HL-60 (cell line): Measurements from ENCODE around the gene GPR17.

Experiments
- DNase-seq, 2 experiments: peaks; one replicate each; pipeline ENCODE4 v3.0.0-alpha.2; 2010 to 2020; ENCODE audit warnings: low read depth in 1 of 2, low spot score in 1 of 2
- H3K27ac ChIP-seq: fragments of 250-450 bp; sonication (Bioruptor Pico); replicated peaks from 2 replicates; pipeline ENCODE4 v1.5.1; 2020; ENCODE audit warnings: mild to moderate bottlenecking, moderate library complexity
- H3K27me3 ChIP-seq: fragments of 250-450 bp; sonication (Bioruptor Pico); 2 replicates; pipeline ENCODE4 v1.5.1; 2021; ENCODE audit warnings: mild to moderate bottlenecking, moderate library complexity; ENCODE audit not compliant: insufficient read depth, poor library complexity, severe bottlenecking
- H3K4me3 ChIP-seq: replicated peaks from 2 replicates; pipeline ENCODE4 v1.5.1; 2011; ENCODE audit warnings: mild to moderate bottlenecking, control low read depth, low read length; ENCODE audit not compliant: insufficient read depth
- GABPA ChIP-seq: IDR thresholded peaks from 2 replicates; pipeline ENCODE4 v1.6.1; 2012; ENCODE audit warnings: low read depth
- POLR2AphosphoS5 ChIP-seq: IDR thresholded peaks from 2 replicates; pipeline ENCODE4 v1.6.1; 2012; ENCODE audit warnings: low read depth
- SPI1 ChIP-seq: IDR thresholded peaks from 2 replicates; pipeline ENCODE4 v1.6.1; 2012; ENCODE audit warnings: low read depth, mild to moderate bottlenecking, borderline replicate concordance
- TF ChIP-seq, protein P1 (sequence below): IDR thresholded peaks from one replicate; pipeline ENCODE4 v1.5.1; 2011; ENCODE audit warnings: low read length, control low read depth, inconsistent platforms; ENCODE audit not compliant: insufficient read depth
- TF ChIP-seq, protein P2 (sequence below): IDR thresholded peaks from 2 replicates; pipeline ENCODE4 v1.6.1; 2012; ENCODE audit warnings: low read depth; ENCODE audit not compliant: insufficient replicate concordance

The GPR17 gene

DNA sequence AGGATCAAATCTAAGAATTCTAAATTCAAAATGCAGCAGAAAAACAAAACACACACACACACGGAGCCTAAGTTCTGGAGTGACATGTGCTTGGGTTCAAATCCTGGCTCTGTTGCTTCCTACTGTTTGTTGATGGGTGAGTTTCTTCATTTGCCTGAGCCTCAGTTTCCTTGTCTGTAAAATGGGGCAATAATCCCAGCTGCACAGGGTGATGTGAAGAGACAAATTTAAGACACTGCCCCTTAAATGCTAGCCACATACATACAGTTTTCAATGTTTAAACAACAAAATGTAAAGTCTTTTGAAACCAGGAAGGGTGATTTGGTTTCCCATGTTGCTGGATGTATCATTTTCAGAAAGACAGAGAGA lies 943 bp upstream of the GPR17 start:
- no peak overlapping the region for H3K27ac ChIP-seq
- H3K27me3 ChIP-seq: no peaks in the 10 kb centered on the region
- H3K4me3 ChIP-seq: no peak overlapping the region
- no peak for TF ChIP-seq GABPA
- TF ChIP-seq, protein P1, sequence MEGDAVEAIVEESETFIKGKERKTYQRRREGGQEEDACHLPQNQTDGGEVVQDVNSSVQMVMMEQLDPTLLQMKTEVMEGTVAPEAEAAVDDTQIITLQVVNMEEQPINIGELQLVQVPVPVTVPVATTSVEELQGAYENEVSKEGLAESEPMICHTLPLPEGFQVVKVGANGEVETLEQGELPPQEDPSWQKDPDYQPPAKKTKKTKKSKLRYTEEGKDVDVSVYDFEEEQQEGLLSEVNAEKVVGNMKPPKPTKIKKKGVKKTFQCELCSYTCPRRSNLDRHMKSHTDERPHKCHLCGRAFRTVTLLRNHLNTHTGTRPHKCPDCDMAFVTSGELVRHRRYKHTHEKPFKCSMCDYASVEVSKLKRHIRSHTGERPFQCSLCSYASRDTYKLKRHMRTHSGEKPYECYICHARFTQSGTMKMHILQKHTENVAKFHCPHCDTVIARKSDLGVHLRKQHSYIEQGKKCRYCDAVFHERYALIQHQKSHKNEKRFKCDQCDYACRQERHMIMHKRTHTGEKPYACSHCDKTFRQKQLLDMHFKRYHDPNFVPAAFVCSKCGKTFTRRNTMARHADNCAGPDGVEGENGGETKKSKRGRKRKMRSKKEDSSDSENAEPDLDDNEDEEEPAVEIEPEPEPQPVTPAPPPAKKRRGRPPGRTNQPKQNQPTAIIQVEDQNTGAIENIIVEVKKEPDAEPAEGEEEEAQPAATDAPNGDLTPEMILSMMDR: no peak
- no peak for TF ChIP-seq SPI1
- TF ChIP-seq, protein P2, sequence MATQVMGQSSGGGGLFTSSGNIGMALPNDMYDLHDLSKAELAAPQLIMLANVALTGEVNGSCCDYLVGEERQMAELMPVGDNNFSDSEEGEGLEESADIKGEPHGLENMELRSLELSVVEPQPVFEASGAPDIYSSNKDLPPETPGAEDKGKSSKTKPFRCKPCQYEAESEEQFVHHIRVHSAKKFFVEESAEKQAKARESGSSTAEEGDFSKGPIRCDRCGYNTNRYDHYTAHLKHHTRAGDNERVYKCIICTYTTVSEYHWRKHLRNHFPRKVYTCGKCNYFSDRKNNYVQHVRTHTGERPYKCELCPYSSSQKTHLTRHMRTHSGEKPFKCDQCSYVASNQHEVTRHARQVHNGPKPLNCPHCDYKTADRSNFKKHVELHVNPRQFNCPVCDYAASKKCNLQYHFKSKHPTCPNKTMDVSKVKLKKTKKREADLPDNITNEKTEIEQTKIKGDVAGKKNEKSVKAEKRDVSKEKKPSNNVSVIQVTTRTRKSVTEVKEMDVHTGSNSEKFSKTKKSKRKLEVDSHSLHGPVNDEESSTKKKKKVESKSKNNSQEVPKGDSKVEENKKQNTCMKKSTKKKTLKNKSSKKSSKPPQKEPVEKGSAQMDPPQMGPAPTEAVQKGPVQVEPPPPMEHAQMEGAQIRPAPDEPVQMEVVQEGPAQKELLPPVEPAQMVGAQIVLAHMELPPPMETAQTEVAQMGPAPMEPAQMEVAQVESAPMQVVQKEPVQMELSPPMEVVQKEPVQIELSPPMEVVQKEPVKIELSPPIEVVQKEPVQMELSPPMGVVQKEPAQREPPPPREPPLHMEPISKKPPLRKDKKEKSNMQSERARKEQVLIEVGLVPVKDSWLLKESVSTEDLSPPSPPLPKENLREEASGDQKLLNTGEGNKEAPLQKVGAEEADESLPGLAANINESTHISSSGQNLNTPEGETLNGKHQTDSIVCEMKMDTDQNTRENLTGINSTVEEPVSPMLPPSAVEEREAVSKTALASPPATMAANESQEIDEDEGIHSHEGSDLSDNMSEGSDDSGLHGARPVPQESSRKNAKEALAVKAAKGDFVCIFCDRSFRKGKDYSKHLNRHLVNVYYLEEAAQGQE: no peak
- TF ChIP-seq POLR2AphosphoS5: no peak
- DNase-seq: no peak

DNA sequence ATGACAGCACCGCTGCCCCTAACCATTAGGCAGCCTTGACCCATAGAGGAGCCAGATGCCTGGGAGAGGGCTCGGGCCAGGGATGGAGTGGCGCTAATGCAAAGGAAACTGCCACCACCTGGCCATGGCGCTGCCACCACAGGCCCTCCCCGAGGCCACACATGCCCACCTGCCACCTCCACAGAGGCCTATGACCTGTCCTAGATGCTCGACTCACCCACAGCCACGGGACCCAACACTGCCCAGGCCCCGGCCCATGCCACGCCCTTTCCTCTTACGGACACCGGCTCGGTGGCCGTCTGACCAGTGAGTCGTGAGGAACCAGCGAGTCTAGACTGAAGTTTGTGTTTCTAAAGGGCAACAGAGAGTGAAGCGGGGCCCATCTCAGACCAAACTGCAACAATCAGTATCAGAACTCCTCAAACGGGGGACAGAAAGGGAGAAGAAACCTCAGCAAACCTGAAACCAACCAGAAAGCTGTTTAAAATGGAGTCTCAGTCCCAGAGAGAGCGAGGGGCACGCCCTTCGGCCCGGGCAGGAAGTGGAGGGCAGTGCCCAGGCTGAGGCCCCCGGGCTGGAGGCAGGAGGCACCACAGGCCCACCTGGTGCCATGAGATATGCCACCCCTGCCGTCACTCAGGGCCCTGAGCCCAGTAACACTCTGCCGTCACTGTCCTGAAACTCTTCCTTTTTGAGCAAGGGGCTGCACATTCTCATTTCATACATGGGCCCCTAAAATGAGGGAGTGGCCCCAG lies 711 bp downstream of the GPR17 start:
- H3K27me3 ChIP-seq: no peaks in the 10 kb centered on the region
- no peak for TF ChIP-seq GABPA
- no peak for TF ChIP-seq SPI1
- TF ChIP-seq, protein P2: no peak
- TF ChIP-seq POLR2AphosphoS5: no peak
- TF ChIP-seq, protein P1: no peak
- H3K4me3 ChIP-seq: no peak overlapping the region
- H3K27ac ChIP-seq: no peak overlapping the region
- no peak for DNase-seq

DNA sequence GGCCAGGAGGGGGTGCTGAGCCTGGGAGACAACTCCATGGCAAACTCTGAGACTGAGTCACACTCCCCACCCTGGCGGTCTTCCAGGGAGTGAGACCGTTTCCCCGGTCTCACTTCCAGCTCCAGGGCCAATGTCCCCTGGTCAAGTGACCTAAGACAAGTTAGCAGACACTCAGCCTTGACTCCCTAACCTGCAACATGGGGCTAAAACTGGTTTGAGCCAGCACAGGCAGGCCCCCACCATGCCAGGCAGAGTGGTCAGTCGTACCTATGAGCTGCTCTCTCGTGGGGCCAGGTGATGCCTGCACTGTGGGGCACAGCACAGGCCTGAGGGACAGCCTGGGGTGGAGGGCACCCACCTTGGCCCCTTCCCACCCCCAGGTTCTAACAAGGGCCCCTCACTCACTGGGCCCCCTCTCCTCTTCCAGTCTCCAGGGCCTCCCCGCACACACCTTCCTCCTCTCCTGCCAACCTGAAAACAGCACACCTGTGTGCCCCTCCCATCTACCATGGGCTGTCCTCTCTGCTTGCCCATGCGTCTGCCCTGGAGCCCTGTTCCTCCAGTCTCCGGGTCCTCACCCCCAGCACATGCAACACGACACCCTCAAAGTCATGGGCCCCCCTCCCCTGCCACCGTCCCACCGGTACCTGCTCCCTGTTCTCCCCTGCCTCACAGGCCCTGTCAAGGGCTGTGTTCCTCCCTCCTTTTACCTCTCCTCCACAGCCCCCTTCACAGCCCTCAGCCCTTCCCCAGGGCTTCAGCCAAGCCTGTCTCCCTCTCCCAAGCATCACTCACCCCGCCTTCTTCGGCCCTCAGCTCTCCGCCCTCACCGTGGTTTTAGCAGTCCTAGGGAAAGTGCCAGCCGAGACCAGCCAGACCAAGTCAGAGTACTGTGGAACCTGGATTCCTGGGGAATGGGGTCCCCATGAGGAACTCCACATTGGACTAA lies 1.6 kb downstream of the GPR17 start:
- no peak for DNase-seq
- H3K27me3 ChIP-seq: no peaks in the 10 kb centered on the region
- TF ChIP-seq, protein P1: no peak
- TF ChIP-seq SPI1 (no peak), GABPA (no peak), POLR2AphosphoS5 (no peak)
- TF ChIP-seq, protein P2: no peak
- H3K27ac ChIP-seq: no peak overlapping the region
- H3K4me3 ChIP-seq: no peak overlapping the region
